K562 (cell line): Measurements from ENCODE around the gene CDCP1. TPM values are rescaled to one million over a fixed set of nuclear protein-coding genes. Genes with fewer than 3 reads are reported as not detected.

ENCODE experiments used
- BMI1 ChIP-seq: fragments of 150-350 bp; IDR thresholded peaks from 2 replicates; pipeline ENCODE4 v1.6.1; 2014; ENCODE audit warnings: low read length
- CBFA2T3 ChIP-seq: fragments of 450-650 bp; IDR thresholded peaks from 2 replicates; pipeline ENCODE4 v1.6.1; 2017
- CBX1 ChIP-seq: sonication (generic); IDR thresholded peaks from 2 replicates; pipeline ENCODE4 v1.6.1; 2016; ENCODE audit warnings: antibody characterized with exemption, low read depth, mild to moderate bottlenecking
- CREB1 ChIP-seq, 2 experiments: sonication (generic) in 1 of 2; formaldehyde crosslinking in 1 of 2; IDR thresholded peaks; 2 replicates each; pipeline versions ENCODE4 v1.6.1 to v1.8.0; 2012 to 2022; ENCODE audit warnings: inconsistent platforms in 1 of 2, mild to moderate bottlenecking in 1 of 2, missing genetic modification reagents in 1 of 2, moderate library complexity in 1 of 2
- DDX20 ChIP-seq: fragments of 450-650 bp; IDR thresholded peaks from 2 replicates; pipeline ENCODE4 v1.6.1; 2016; ENCODE audit warnings: missing genetic modification characterization, low read depth, mild to moderate bottlenecking, missing compliant biosample characterization, moderate library complexity
- DIDO1 ChIP-seq: fragments of 450-650 bp; IDR thresholded peaks from 2 replicates; pipeline ENCODE4 v1.6.1; 2016; ENCODE audit warnings: low read depth, missing biosample characterization, missing genetic modification characterization
- GABPB2 ChIP-seq: fragments of 250-450 bp; sonication (Bioruptor Pico); conservative IDR thresholded peaks from 2 replicates; pipeline ENCODE4 v1.5.1; 2021; ENCODE audit warnings: mild to moderate bottlenecking
- GATA2 ChIP-seq: sonication (generic); formaldehyde crosslinking; IDR thresholded peaks from 2 replicates; pipeline ENCODE4 v1.4.0; 2020; ENCODE audit warnings: mild to moderate bottlenecking, missing genetic modification reagents
- HDAC1 ChIP-seq, 2 experiments: fragments of 450-650 bp; IDR thresholded peaks; 2 replicates each; pipeline ENCODE4 v1.6.1; 2016 to 2017; ENCODE audit warnings: inconsistent platforms in 1 of 2, mild to moderate bottlenecking in 1 of 2, moderate library complexity in 1 of 2
- PHF8 ChIP-seq: fragments of 200-600 bp; sonication (generic); IDR thresholded peaks from 2 replicates; pipeline ENCODE4 v1.6.1; 2012; ENCODE audit warnings: mixed run types, mild to moderate bottlenecking, inconsistent platforms, low read length, moderate library complexity, borderline replicate concordance
- SAFB ChIP-seq: fragments of 200-400 bp; formaldehyde crosslinking; IDR thresholded peaks from 2 replicates; pipeline ENCODE4 v1.6.1; 2017; ENCODE audit warnings: low read depth, low read length, borderline replicate concordance
- SAP30 ChIP-seq: fragments of 200-600 bp; sonication (generic); IDR thresholded peaks from 2 replicates; pipeline ENCODE4 v1.6.1; 2012; ENCODE audit warnings: borderline replicate concordance, low read depth, mild to moderate bottlenecking, moderate library complexity, low read length, control low read depth, inconsistent platforms; ENCODE audit not compliant: insufficient read depth, poor library complexity, severe bottlenecking
- USF1 ChIP-seq: sonication (generic); formaldehyde crosslinking; IDR thresholded peaks from 2 replicates; pipeline ENCODE4 v1.9.0; 2022; ENCODE audit warnings: mild to moderate bottlenecking, missing genetic modification reagents
- ZBTB26 ChIP-seq: fragments of 450-650 bp; formaldehyde crosslinking; IDR thresholded peaks from 2 replicates; pipeline ENCODE4 v1.4.0; 2022; ENCODE audit warnings: missing genetic modification characterization
- ZFP36 ChIP-seq: fragments of 150-350 bp; IDR thresholded peaks from 2 replicates; pipeline ENCODE4 v1.6.1; 2018; ENCODE audit warnings: low read length, low read depth; ENCODE audit not compliant: partially characterized antibody
- ZNF592 ChIP-seq: fragments of 450-650 bp; IDR thresholded peaks from 2 replicates; pipeline ENCODE4 v1.6.1; 2017; ENCODE audit warnings: antibody characterized with exemption, mild to moderate bottlenecking
- ZNF644 ChIP-seq: fragments of 200-800 bp; sonication (Bioruptor generic); IDR thresholded peaks from 2 replicates; pipeline ENCODE4 v1.6.1; 2016; ENCODE audit warnings: low read depth, missing genetic modification characterization, missing compliant biosample characterization
- ZNF707 ChIP-seq: fragments of 250-450 bp; sonication (Bioruptor Pico); conservative IDR thresholded peaks from 2 replicates; pipeline ENCODE4 v1.8.0; 2022; ENCODE audit warnings: inconsistent platforms, mild to moderate bottlenecking, moderate library complexity
- ZNF830 ChIP-seq: fragments of 250-450 bp; sonication (Bioruptor Pico); IDR thresholded peaks from 2 replicates; pipeline ENCODE4 v1.5.0; 2021; ENCODE audit warnings: mild to moderate bottlenecking
- polyA plus RNA-seq, 8 experiments: library from polyadenylated mRNA; depleted of rRNA in 4 of 8; stranded (reverse) in 5 of 8; unstranded in 3 of 8; fragments of >200 nt; fragmentation: Nextera tagmentation in 2 of 8; fragmentation: Illumina TruSeq in 1 of 8; extraction: Ambion mirVana in 2 of 8; extraction: Trizol in 1 of 8; gene quantifications; 2 replicates each; pipeline versions ENCODE4 v1.2.1 to v1.2.3, GENCODE V29; 2011 to 2014; ENCODE audit warnings: inconsistent platforms in 1 of 8, missing spikeins in 1 of 8
- total RNA-seq, 7 experiments: library from RNA; depleted of rRNA in 6 of 7; stranded (reverse); fragments of >200 nt in 6 of 7; fragmentation: Illumina TruSeq in 2 of 7; extraction: Trizol in 2 of 7; gene quantifications; 2 replicates each; pipeline versions ENCODE4 v1.2.1 to v1.2.3, GENCODE V29; 2011 to 2021; ENCODE audit warnings: low replicate concordance in 1 of 7
- TF ChIP-seq, protein P1 (sequence below), 2 experiments: fragments of 450-650 bp in 1 of 2; IDR thresholded peaks; 2 replicates each; pipeline ENCODE4 v1.6.1; 2011 to 2017; ENCODE audit warnings: low read depth in 2 of 2, antibody characterized with exemption in 1 of 2, borderline replicate concordance in 1 of 2, low read length in 1 of 2, mild to moderate bottlenecking in 1 of 2, mixed read lengths in 1 of 2; ENCODE audit not compliant: control insufficient read depth in 1 of 2

Gene CDCP1
- total and polyA plus RNA-seq, 9 of the 15 experiments (the other 6 are each of a cell fraction or from before 2014, with no cell fraction given) = 3.9 to 16.4 (median 5.2) TPM

GRCh38 chr3:45079715-45080114, 66.5 kb downstream of the CDCP1 start (continued):
- TF ChIP-seq, protein P1, sequence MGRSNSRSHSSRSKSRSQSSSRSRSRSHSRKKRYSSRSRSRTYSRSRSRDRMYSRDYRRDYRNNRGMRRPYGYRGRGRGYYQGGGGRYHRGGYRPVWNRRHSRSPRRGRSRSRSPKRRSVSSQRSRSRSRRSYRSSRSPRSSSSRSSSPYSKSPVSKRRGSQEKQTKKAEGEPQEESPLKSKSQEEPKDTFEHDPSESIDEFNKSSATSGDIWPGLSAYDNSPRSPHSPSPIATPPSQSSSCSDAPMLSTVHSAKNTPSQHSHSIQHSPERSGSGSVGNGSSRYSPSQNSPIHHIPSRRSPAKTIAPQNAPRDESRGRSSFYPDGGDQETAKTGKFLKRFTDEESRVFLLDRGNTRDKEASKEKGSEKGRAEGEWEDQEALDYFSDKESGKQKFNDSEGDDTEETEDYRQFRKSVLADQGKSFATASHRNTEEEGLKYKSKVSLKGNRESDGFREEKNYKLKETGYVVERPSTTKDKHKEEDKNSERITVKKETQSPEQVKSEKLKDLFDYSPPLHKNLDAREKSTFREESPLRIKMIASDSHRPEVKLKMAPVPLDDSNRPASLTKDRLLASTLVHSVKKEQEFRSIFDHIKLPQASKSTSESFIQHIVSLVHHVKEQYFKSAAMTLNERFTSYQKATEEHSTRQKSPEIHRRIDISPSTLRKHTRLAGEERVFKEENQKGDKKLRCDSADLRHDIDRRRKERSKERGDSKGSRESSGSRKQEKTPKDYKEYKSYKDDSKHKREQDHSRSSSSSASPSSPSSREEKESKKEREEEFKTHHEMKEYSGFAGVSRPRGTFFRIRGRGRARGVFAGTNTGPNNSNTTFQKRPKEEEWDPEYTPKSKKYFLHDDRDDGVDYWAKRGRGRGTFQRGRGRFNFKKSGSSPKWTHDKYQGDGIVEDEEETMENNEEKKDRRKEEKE (IDR thresholded peaks at IDR 0.05; ENCODE audit: borderline replicate concordance in 1 of 2, control insufficient read depth in 1 of 2, low read depth in 2 of 2, low read length in 1 of 2) = no peak
- TF ChIP-seq BMI1 = no peak
- no peak for TF ChIP-seq ZNF707
- TF ChIP-seq ZNF592 = peak; percentile 53
- TF ChIP-seq DDX20 (tag) = no peak
- TF ChIP-seq ZFP36 = peak; percentile 44
- TF ChIP-seq HDAC1 (IDR thresholded peaks at IDR 0.05) = no peak
- TF ChIP-seq GABPB2 = no peak
- peak; percentile 42 for TF ChIP-seq CBFA2T3
- no peak for TF ChIP-seq DIDO1 (tag)
- no peak for TF ChIP-seq CREB1 (IDR thresholded peaks at IDR 0.05)
- no peak for TF ChIP-seq CREB1 (CRISPR knock-in tag; IDR thresholded peaks at IDR 0.05)
- no peak for TF ChIP-seq ZNF644
- TF ChIP-seq SAP30 = no peak
- TF ChIP-seq GATA2 (CRISPR knock-in tag) = no peak
- no peak for TF ChIP-seq SAFB
- TF ChIP-seq PHF8 = no peak
- 0 out of 2 replicates have a peak, but pooled peaks have one; percentile 15 for TF ChIP-seq ZNF830 (CRISPR knock-in tag)
- no peak for TF ChIP-seq CBX1
- no peak for TF ChIP-seq ZBTB26 (CRISPR knock-in tag)
- no peak for TF ChIP-seq USF1 (CRISPR knock-in tag)
